ENCODE data around the gene COMMD10. TPM values are rescaled to one million over a fixed set of nuclear protein-coding genes. Genes with fewer than 3 reads are reported as not detected.

Gene COMMD10
- total RNA-seq, 1 donor from 2014 or later = 29.4 TPM

DNA sequence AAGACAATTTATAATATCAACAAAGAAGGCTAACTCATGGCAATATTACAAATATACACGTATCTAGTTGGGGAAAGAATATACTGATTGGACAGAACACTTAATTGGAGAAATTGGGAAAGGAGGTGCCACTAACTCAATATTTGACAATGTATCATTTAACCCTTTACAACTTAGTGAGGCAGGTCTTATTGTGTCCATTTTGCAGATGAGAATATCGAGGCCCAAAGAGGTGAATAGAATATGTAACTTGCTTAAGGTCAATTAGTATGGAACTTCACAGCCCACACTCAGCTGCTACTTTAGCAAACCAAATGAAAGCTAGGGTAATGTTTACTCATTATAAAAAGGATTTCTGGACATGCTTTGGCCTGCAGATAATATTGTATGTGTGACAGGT lies 46.2 kb downstream of the COMMD10 start:
- TF ChIP-seq, protein P1, sequence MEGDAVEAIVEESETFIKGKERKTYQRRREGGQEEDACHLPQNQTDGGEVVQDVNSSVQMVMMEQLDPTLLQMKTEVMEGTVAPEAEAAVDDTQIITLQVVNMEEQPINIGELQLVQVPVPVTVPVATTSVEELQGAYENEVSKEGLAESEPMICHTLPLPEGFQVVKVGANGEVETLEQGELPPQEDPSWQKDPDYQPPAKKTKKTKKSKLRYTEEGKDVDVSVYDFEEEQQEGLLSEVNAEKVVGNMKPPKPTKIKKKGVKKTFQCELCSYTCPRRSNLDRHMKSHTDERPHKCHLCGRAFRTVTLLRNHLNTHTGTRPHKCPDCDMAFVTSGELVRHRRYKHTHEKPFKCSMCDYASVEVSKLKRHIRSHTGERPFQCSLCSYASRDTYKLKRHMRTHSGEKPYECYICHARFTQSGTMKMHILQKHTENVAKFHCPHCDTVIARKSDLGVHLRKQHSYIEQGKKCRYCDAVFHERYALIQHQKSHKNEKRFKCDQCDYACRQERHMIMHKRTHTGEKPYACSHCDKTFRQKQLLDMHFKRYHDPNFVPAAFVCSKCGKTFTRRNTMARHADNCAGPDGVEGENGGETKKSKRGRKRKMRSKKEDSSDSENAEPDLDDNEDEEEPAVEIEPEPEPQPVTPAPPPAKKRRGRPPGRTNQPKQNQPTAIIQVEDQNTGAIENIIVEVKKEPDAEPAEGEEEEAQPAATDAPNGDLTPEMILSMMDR (conservative IDR thresholded peaks at IDR 0.05) = no peak
- Mint-ChIP-seq H3K9me3 (no peaks in the 10 kb centered on the region), H3K27me3 (ENCODE audit: low read depth) (no peaks in the 10 kb centered on the region)

DNA sequence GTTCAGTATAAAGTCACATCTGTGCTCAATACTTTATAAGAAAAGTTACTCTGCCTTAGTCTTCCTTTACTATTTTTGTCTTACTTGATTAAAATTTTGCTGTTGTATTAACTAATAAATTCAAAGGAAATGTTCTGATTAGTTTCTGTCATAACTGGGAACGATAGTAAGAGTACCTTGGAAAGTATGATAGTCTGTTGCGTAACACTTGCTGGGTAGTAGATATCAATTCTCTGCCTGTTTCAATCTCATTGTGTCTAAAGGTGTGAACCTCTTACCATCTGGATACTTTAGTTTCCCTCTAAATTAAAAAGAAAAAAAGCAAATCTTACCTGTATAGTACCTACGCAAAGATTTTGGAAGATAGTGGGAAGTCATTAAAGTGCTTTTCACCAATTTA lies 48.5 kb downstream of the COMMD10 start:
- Mint-ChIP-seq H3K4me3 (no peak overlapping the region), H3K27ac (ENCODE audit: unreplicated experiment) (no peak overlapping the region), H3K9me3 (no peaks in the 10 kb centered on the region), H3K4me1 (no peaks in the 10 kb centered on the region), H3K27me3 (ENCODE audit: low read depth) (no peaks in the 10 kb centered on the region), H3K36me3 (ENCODE audit: low read depth) (no peaks in the 10 kb centered on the region)
- DNase-seq (ENCODE audit: low read depth, low spot score) = no peak
- TF ChIP-seq, protein P1 (conservative IDR thresholded peaks at IDR 0.05) = no peak

More for the DNA sequence above, 46.2 kb downstream of the COMMD10 start:
- H3K27ac Mint-ChIP-seq (ENCODE audit: unreplicated experiment) = no peak overlapping the region
- DNase-seq (ENCODE audit: low read depth, low spot score) = no peak
- peaks cover 10% of the 10 kb centered on the region for H3K36me3 Mint-ChIP-seq (ENCODE audit: low read depth)
- H3K4me3 Mint-ChIP-seq = no peak overlapping the region
- H3K4me1 Mint-ChIP-seq = no peaks in the 10 kb centered on the region

DNA sequence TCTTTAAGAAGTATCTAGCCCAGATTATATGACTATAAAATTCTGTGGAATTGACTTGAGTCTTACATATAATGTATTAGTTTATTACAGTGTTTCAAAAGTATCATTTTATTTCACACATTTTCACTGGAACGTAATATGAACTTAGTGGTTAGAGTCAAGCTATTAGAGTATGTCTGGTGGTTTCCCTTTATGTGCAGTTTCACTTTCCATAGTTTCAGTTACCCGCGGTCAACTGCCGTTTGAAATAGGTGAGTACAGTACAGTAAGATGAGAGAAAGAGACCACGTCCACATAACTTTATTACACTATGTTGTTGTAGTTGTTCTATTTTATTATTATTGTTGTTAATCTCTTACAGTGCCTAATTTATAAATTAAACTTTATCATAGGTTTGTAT lies 50.5 kb downstream of the COMMD10 start:
- DNase-seq (ENCODE audit: low read depth, low spot score) = no peak
- H3K9me3 Mint-ChIP-seq = no peaks in the 10 kb centered on the region
- H3K27me3 Mint-ChIP-seq (ENCODE audit: low read depth) = no peaks in the 10 kb centered on the region
- TF ChIP-seq, protein P1 (conservative IDR thresholded peaks at IDR 0.05) = no peak
- H3K4me3 Mint-ChIP-seq = no peak overlapping the region
- no peaks in the 10 kb centered on the region for H3K4me1 Mint-ChIP-seq
- no peak overlapping the region for H3K27ac Mint-ChIP-seq (ENCODE audit: unreplicated experiment)
- no peaks in the 10 kb centered on the region for H3K36me3 Mint-ChIP-seq (ENCODE audit: low read depth)

DNA sequence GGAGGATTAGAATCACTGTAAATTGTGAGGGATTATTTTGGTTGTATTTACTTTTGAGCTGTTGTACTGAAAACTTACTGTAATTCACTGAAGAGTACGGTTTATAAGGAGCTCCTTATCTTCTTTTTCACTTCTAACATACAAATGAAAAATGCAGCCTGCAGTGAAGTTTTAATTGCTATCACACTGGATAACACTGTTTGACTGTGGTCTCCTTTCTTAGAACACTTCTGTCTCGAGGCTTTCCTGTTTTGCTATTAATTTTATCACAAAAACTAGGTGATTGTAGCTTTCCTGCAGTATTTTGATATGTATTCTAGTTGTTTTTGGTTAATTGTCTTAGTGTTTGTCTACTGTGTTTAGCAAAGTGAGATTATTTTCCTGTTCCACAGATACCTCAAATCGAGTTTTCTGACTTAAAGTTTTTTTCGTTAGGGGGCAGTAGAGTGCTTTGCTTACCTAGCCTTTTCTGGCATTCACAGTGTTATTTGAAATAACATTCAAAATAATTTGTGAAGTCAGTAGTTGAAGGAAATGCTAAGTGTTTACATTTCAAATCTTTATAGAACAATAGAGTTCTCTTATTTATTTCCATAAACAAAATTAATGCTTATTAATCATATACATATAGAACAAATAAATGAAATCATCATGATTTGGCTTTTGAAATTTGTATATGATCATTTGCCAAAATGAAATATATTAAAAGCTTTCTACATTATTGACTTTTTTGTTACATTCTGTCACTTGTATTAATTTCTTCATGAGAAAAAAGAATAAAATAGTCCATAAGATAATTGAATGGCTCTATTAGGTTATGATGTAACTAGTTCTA lies 52.9 kb downstream of the COMMD10 start:
- H3K27ac Mint-ChIP-seq (ENCODE audit: unreplicated experiment) = no peak overlapping the region
- peak; percentile 2 for DNase-seq (ENCODE audit: low read depth, low spot score)
- no peaks in the 10 kb centered on the region for H3K4me1 Mint-ChIP-seq
- TF ChIP-seq, protein P1 (conservative IDR thresholded peaks at IDR 0.05) = peak; percentile 92
- H3K36me3 Mint-ChIP-seq (ENCODE audit: low read depth) = no peaks in the 10 kb centered on the region
- H3K27me3 Mint-ChIP-seq (ENCODE audit: low read depth) = no peaks in the 10 kb centered on the region
- no peaks in the 10 kb centered on the region for H3K9me3 Mint-ChIP-seq
- no peak overlapping the region for H3K4me3 Mint-ChIP-seq

DNA sequence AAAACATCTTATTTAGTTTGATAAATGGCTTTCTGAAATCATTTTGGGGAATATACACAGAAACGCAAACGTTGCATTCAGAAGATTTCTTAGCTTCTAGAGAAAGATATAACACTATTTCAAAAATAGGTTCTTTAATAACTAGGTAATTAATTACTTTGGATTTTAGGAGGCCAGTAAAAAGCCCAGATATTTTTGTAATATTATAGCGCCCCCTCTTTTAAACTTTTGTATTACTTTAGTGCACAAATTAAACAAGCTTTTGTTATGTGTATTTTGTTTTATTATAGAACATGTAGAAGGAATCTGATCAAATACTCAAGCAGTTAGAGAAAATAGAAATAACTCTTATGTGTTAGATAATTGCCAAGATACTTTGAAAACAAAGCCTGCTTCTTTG lies 57.7 kb downstream of the COMMD10 start:
- Mint-ChIP-seq H3K4me3 (no peak overlapping the region), H3K9me3 (no peaks in the 10 kb centered on the region)

More for the DNA sequence above, 57.7 kb downstream of the COMMD10 start:
- TF ChIP-seq, protein P1 (conservative IDR thresholded peaks at IDR 0.05) = peak; percentile 32
- Mint-ChIP-seq H3K4me1 (no peaks in the 10 kb centered on the region), H3K27me3 (ENCODE audit: low read depth) (no peaks in the 10 kb centered on the region), H3K36me3 (ENCODE audit: low read depth) (peaks cover 3% of the 10 kb centered on the region), H3K27ac (ENCODE audit: unreplicated experiment) (no peak overlapping the region)
- DNase-seq (ENCODE audit: low read depth, low spot score) = no peak

All from neural crest cell (in vitro differentiated cells).